Glutamatergic neuron (in vitro differentiated cells): ENCODE data around the gene PLA2G2C. TPM values are rescaled to one million over a fixed set of nuclear protein-coding genes. Genes with fewer than 3 reads are reported as not detected.

Experiments used
- DNase-seq: peaks from one replicate; pipeline ENCODE4 v3.0.0; 2022
- H3K27ac Mint-ChIP-seq: one replicate; pipeline ENCODE4 v1.8.0; 2020; ENCODE audit warnings: mild to moderate bottlenecking, mixed read lengths, inconsistent platforms; ENCODE audit not compliant: unreplicated experiment
- H3K27me3 Mint-ChIP-seq: one replicate; pipeline ENCODE4 v1.8.0; 2020; ENCODE audit warnings: mild to moderate bottlenecking, moderate library complexity, mixed read lengths, inconsistent platforms; ENCODE audit not compliant: unreplicated experiment
- H3K36me3 Mint-ChIP-seq: one replicate; pipeline ENCODE4 v1.8.0; 2020; ENCODE audit warnings: mild to moderate bottlenecking, mixed read lengths, inconsistent platforms; ENCODE audit not compliant: unreplicated experiment
- H3K4me1 Mint-ChIP-seq: one replicate; pipeline ENCODE4 v1.8.0; 2020; ENCODE audit warnings: mild to moderate bottlenecking, low read depth, mixed read lengths, inconsistent platforms; ENCODE audit not compliant: unreplicated experiment
- H3K4me3 Mint-ChIP-seq: one replicate; pipeline ENCODE4 v1.8.0; 2020; ENCODE audit warnings: mild to moderate bottlenecking, mixed read lengths, inconsistent platforms; ENCODE audit not compliant: unreplicated experiment
- H3K9me3 Mint-ChIP-seq: one replicate; pipeline ENCODE4 v1.8.0; 2020; ENCODE audit warnings: mild to moderate bottlenecking, moderate library complexity, mixed read lengths, inconsistent platforms; ENCODE audit not compliant: unreplicated experiment
- CTCF ChIP-seq: fragments of 200-600 bp; sonication (generic); IDR thresholded peaks from one replicate; pipeline ENCODE4 v1.5.0; 2021; ENCODE audit not compliant: partially characterized antibody, unreplicated experiment
- total RNA-seq: library from RNA; stranded (reverse); fragmentation: NEBNext Ultra II Directional; extraction: Animal tissue kit (Norgen Biotek cat#: 25700); gene quantifications from one replicate; pipeline ENCODE4 v1.2.1, GENCODE V29; 2021; ENCODE audit not compliant: unreplicated experiment

PLA2G2C gene
- total RNA-seq, 1 donor from 2014 or later: not detected

GRCh38 chr1:20198918-20199317 is 12.6 kb upstream of the PLA2G2C start:
- H3K4me1 Mint-ChIP-seq: peaks cover 3% of the 10 kb centered on the region
- H3K9me3 Mint-ChIP-seq: peaks cover 4% of the 10 kb centered on the region
- H3K4me3 Mint-ChIP-seq: no peak overlapping the region
- no peak overlapping the region for H3K27ac Mint-ChIP-seq
- no peak for DNase-seq
- no peaks in the 10 kb centered on the region for H3K36me3 Mint-ChIP-seq
- H3K27me3 Mint-ChIP-seq: peaks cover 2% of the 10 kb centered on the region
- TF ChIP-seq CTCF: no peak

- Mint-ChIP-seq H3K27ac (no peak overlapping the region), H3K36me3 (no peaks in the 10 kb centered on the region), H3K4me3 (no peak overlapping the region), H3K27me3 (peaks cover 2% of the 10 kb centered on the region), H3K4me1 (peaks cover 3% of the 10 kb centered on the region), H3K9me3 (peaks cover 4% of the 10 kb centered on the region)
- no peak for DNase-seq
- no peak for TF ChIP-seq CTCF
Measured at GRCh38 chr1:20198296-20198695, 12.0 kb upstream of the PLA2G2C start.

- H3K27me3 Mint-ChIP-seq: peaks cover 3% of the 10 kb centered on the region
- no peak overlapping the region for H3K4me3 Mint-ChIP-seq
- peaks cover 4% of the 10 kb centered on the region for H3K9me3 Mint-ChIP-seq
- H3K4me1 Mint-ChIP-seq: peaks cover 3% of the 10 kb centered on the region
- no peak for TF ChIP-seq CTCF
- DNase-seq: no peak
- H3K27ac Mint-ChIP-seq: no peak overlapping the region
- no peaks in the 10 kb centered on the region for H3K36me3 Mint-ChIP-seq
Measured at GRCh38 chr1:20197329-20197791, 11.0 kb upstream of the PLA2G2C start.

- no peak overlapping the region for H3K4me3 Mint-ChIP-seq
- no peak for TF ChIP-seq CTCF
Measured at GRCh38 chr1:20195462-20195780, 9.1 kb upstream of the PLA2G2C start.

GRCh38 chr1:20194757-20195461 is 8.6 kb upstream of the PLA2G2C start:
- Mint-ChIP-seq H3K4me3 (no peak overlapping the region), H3K4me1 (peaks cover 3% of the 10 kb centered on the region), H3K27me3 (peaks cover 6% of the 10 kb centered on the region), H3K9me3 (peaks cover 4% of the 10 kb centered on the region), H3K27ac (no peak overlapping the region), H3K36me3 (no peaks in the 10 kb centered on the region)
- TF ChIP-seq CTCF: peak; percentile 65
- DNase-seq: peak; percentile 78

More at GRCh38 chr1:20195462-20195780, 9.1 kb upstream of the PLA2G2C start:
- Mint-ChIP-seq H3K27me3 (peaks cover 6% of the 10 kb centered on the region), H3K4me1 (peaks cover 3% of the 10 kb centered on the region), H3K27ac (no peak overlapping the region), H3K36me3 (no peaks in the 10 kb centered on the region), H3K9me3 (peaks cover 4% of the 10 kb centered on the region)
- no peak for DNase-seq
